Measurements from ENCODE around the gene ATP6V1A.

Gene ATP6V1A

DNA sequence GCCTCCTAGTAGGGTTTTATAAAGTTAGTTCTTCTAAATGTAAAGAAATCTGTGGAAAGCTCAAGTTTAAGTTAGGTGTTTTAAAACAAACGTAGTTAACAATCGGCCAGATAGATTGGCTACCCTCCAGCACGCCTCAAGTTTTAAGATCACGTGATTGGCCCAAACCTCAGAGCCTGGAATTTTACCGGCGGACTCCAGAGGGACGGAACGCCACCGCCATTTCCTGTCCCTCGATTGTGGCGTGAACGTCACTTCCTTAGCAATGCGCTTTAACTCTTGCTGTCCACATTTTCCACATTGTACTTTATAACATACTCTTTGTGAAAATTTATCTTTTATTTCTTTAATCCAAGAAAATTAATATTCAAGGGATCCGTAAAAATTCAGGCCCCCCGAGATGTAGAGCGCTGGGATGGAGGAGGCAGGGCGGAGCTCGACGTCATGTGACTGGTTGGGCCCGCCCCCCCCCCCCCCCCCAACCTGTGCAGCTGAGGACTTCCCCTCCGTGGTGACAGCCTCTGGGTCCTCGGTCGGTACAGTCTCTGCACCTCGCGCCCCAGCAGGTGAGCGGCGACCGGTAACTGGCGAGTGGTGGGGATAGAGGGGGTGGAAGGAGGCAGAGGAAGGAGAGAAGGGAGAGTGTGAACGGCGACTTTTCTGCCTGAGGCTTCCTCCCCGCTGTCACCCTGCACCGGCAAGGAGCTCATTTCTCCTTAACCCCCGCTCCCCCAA, at the start of gene ATP6V1A:
ATP6V1A (plus strand) TSS at position 488 of the 735 bp plus-strand sequence. CDS start 31,719 bp downstream, outside the sequence.
- DNase-seq (ENCODE audit: low read depth in 2 of 2): peak; percentile 71 to 78

DNA sequence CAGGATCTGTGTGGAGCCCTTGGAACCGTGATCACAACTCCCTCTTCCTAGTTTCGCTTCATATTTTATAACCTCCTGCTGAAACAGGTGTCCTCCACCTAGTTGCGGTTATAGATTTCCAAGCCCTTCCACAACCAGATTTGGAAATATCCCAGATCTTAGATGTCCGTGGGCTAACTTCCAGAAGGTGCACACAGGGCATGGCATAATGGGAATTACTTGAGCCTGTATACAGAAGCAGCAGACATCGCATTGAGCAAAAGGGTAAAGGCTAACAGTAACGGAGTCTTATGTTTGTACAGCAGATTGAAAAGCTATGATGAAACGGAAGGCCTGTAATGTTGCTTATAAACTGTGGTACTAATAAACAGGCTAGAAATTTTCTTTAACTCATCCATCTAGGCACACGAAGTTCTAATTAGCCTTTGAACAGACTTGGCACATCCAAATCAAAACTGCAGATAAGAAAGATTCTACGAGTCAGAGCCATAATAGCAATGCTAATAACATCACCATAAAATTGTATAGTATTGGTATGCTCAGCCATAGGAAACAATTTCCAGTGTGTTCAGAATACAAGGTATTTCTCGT, 49.2 kb upstream of the ATP6V1A start:
- DNase-seq (ENCODE audit: low read depth in 2 of 2): no peak

DNA sequence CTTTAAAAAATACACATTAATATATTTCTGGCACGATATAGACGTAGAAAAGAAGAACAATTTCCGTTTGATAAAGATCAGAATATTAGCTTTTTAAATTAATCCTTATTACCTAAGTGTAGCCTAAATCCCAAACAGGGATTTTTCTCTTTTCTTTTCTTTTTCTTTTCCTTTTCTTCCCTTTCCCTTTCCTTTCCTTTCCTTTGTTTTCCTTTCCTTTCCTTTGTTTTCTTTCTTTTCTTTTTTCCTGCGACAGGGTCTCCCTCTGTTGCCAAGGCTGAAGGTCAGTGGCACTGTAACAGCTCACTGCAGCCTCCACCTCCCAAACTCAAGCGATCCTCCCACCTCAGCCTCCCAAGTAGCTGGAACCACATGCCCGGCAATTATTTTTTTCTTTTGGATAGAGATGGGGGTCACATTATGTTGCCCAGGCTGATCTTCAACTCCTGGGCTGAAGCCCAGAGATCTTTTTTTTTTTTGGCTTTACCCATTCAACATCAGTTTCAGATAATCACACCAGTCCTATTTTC, 48.6 kb upstream of the ATP6V1A start:
- DNase-seq (ENCODE audit: low read depth in 2 of 2): no peak

DNA sequence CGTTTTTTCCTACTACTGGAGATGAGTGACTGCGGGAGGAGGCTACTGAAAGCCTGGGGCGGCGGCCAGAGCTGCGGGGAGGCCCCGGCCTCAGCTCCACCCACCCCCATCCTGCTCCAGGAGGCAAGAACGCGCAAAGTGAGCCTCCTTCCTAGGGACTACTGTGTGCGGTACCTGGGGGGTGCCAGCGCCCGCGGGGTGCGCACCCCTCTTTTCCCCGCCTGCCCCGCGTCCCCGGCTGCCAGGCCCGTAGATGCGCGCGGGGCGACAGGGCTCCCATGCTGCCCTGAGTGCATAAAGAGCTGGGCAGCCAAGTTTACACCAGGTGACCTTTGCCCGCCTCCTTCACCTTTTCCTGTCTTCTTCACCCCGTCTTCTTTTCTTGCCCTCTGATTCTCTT, 47.9 kb upstream of the ATP6V1A start:
- DNase-seq (ENCODE audit: low read depth in 2 of 2): no peak

DNA sequence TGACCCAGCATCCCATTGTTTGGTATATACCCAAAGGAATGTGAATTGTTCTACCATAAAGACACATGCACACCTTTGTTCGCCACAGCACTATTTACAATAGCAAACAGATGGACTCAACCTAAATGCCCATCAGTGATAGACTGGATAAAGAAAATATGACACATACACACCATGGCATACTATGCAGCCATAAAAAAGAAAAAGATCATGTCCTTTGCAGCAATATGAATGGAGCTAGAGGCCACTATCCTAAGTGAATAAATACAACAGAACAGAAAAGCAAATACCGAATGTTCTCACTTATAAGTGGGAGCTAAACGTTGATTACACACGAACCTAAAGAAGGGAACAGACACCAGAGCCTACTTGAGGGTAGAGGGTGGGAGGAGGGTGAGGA, 39.0 kb upstream of the ATP6V1A start:
- DNase-seq (ENCODE audit: low read depth in 2 of 2): no peak

DNA sequence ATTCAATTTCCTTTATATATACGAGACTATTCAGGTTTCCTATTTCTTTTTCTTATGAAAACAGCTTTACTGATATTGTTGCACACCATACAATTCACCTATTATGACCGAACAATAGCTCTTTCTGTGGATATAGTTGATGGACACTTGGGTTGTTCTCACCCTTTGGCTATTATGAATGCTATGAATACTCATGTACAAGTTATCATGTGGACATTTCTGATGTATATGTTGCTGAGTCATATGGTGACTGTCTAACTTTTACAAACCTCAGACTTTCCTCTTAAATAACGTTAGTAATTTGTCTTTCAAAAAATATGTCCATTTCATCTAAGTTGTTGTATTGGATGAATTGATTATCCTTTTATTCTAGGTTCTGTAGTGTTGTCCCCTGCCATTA, 34.7 kb upstream of the ATP6V1A start:
- DNase-seq (ENCODE audit: low read depth in 2 of 2): no peak

DNA sequence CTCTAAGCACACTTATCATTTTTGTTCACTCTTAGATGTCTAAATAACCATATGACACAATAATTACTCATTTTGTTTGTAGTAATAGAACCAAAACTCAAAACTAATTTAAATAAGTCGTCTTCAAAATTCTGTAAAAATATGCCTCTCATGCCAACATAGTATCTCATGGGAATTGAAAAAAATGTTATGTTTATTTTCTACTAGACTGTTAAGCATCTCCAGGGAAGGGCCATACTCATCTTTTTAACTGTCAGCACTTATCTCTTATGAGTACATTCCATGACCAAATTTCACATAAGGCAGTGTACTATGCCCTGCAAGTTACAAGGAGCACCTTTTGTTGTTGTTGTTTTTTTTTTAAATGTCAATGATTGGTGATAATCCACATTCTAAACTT, 32.1 kb upstream of the ATP6V1A start:
- no peak for DNase-seq (ENCODE audit: low read depth in 2 of 2)

DNA sequence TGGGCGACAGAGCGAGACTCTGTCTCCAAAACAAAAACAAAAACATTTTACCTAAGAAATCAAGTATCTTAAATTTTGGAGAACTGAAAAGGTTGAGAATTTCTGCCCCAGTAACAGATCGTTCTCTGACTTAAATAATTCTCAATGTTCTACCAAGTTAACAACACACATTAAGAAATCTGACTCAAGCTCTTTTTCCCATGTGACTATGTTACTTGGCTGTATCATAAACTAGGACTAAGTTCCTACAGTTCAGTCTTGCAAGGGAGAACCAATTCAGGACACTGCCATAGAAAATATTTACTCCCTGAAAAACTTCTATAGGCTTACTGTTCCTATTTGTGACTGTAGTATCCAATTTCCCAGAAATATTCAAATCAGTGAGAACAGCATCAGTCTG, 29.5 kb upstream of the ATP6V1A start:
- DNase-seq (ENCODE audit: low read depth in 2 of 2): no peak

DNA sequence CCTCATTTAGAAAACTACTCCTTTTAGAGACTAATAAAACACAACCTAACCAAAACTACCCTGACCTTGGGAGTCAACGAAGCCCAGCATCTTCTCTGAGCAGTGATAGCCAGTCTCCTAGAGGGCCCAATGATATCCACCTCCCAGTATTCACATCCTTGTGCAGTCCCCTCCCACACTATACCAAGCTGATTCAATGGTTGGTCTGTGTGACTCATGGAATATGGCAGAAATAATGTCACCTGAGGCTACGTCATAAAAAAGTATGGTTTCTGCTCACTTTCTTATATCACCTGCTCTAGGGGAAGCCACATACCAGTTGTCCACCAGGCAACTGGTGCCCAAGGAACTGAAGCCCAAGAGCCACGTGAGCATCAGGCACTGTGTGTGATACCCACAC, 29.0 kb upstream of the ATP6V1A start:
- no peak for DNase-seq (ENCODE audit: low read depth in 2 of 2)

DNA sequence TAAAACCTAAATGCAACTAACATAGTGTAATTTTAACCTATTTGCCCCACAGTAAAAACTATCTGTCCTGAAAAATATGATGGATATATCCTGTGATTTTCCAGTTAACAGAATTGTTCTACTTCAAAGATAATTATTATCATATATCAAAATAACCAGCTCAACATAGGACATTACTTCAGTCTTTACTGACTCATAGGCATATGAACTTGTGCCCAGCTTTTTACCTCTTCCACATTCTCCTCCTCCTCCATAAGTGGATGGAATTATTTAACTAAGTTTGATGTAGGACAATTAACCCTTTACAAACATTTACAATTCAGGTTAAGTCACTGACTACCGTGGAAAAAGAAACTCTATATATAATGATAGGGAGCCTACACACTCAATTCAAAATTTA, 27.5 kb upstream of the ATP6V1A start:
- DNase-seq (ENCODE audit: low read depth in 2 of 2): no peak

DNA sequence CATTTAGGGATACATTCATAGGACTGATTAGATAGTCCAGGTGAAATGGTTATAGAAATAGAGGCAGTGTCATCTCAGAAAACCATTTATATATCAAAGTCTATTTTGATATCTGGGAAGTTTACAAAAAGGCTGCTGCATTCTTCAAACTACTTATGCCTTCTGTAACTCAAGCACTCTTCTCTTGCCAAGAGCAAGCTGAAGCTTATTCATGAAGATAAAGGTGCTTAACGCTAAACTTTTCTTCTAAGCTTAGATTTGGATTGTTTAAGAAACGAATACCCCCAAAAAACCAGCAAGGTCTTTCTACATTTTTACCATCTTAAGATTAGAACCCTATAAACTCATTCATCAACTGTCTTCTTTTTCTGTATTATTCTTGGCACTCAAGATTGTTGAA, 27.1 kb upstream of the ATP6V1A start:
- DNase-seq (ENCODE audit: low read depth in 2 of 2): no peak

DNA sequence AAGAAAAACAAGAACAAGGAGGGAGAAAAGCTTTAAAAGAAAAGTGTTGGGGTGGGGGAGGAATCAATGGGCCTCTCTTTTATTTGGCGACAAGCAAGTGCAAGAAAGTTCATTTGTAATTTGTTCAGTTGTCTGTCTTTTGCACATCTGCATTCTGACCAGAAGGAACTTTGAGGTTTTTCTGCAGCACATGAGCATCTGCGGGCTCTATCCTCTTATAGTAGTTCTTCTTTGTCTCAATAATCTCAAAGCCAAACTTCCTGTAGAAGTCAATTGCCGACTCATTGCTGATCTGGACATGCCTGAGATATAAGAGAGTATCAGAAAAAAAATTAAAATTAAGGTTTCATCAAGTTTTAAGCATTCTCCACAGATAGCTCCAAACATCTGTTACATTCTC, 25.2 kb upstream of the ATP6V1A start:
- no peak for DNase-seq (ENCODE audit: low read depth in 2 of 2)

DNA sequence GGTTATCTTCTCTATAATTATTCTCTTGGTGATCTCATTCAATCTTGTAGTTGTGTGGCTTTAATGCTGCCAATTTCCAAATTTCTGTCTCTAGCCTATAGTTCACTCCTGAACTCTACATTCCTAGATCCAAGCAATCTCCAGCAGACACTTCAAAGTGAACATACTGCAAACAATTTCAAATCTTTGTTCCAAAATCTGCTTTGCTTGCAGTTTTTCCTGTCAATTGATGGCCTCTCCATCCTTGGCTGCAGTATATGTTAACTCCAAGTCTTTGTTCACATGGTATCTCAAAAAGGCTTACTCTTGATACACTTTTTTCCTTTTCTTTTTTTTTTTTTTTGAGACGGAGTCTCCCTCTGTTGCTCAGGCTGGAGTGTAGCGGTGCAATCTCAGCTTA, 18.2 kb upstream of the ATP6V1A start:
- no peak for DNase-seq (ENCODE audit: low read depth in 2 of 2)

DNA sequence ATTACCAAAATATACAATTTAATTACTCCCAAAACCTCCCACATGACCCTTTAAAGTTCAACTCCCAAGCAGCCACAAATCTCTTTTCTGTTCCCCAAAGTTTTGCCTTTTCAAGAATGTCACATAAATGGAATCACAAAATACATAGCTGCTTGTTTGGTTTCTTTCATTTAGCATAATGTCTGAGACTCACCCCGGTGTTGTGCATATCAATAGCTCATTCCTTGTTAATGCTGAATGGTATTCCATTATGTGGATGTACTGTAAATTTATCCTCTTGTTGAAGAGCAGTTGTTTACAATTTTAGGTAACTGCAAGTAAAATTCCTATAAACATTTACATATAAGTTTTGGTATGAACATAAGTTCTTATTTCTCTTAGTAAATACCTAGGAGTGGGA, 16.3 kb upstream of the ATP6V1A start:
- no peak for DNase-seq (ENCODE audit: low read depth in 2 of 2)

DNA sequence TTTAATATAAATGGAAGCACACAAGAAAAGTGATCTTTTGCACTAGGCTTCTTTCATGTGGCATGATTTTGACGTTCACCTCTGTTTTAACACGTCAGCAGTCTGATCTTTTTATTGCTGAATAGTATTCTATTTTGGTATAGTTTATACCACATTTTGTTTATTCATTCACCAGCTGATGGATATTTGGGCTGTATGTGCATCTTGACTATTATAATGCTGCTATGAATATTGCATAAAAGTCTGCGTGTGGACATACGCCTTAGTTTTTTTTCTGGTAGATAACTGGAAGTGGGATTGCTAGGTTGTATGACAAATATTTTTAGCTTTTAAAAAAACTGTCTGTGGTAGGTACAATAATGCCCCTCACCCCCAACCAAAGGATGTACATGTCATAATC, 15.1 kb upstream of the ATP6V1A start:
- DNase-seq (ENCODE audit: low read depth in 2 of 2): no peak

DNA sequence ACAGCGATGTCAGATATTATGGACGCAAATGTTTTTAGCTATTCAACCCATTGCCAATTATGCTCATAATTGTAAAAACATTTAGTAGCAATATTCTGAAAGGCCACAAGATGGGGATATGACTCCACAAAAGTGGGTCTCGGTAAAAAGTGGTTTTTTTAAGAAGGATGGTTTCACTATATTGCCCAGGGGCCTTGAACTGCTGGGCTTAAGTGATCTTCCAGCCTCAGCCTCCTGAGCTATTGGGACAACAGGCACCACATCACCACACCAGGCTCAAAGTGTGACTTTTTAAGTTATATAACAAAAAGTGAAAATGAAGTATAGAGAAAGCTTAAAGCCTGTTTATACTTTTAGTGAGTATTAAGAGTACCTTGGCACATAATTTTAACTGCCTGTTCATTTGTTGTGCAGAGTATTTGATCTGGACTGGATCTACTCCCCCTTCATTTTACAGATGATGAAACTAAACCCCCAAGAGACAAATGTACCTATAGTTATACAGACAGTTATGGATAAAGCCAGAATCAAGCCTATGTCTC, 10.2 kb upstream of the ATP6V1A start:
- no peak for DNase-seq (ENCODE audit: low read depth in 2 of 2)

DNA sequence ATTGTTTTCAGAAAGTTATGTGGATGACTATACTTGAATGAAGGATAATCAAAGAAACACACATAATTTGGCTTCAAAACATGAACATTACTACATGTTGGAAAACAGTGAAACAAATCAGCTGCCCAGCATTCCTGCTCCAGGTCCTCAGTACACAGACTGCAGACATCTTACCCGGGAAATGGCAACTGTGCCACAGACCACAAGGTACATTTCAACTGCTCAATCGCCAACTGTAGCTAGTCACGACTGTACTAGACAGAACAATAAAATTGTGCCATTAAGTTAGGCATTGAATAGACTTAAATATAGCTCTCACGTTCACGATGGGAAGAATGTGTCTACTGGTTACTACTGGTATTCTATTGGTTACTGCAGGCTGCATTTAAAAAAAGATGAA, 5.7 kb upstream of the ATP6V1A start:
- no peak for DNase-seq (ENCODE audit: low read depth in 2 of 2)

DNA sequence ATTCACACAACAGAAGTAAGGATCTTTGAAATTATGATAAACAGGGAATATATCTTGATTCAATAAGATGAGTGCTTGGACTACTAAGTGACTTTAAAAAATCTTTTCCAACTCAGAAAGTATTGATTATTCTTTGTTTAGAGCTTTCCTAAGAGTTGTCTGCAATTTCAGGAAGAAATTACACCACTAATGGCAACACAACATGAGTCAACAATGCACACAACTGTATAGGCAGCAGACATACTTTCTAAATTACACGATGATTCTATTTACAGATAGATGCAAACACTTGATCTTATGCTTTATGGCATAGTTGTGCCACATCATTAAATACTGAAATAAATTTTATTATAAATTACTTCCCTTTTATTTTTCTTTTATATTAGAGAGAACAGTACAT, 5.2 kb upstream of the ATP6V1A start:
- DNase-seq (ENCODE audit: low read depth in 2 of 2): no peak

DNA sequence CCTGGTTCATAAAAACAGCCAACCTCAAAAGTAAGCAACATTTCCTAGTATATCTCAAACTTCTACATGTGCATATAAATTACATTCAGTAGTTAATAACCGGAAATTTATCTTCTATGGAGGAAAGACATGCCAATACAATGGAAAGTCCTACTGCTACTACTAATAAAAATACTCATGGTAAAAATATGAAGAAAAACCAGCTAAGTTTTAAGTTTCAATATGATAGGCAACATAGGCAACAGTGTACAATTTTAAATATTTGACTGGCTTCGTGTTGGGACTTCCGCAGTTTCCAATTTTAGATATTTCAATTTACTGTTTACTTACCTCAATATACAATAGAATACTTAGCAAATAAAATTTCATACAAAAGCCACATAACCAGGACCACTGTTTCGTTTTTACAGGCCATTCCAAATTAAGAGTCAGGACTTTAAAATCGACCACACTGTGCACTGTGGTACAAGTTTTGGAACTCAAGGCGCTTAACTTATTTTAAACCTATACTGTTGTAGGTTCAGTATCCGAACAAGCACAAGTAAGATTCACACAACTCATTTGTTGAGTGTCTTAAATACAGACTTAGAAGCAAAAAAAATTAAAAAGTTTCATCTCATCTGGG, 3.7 kb upstream of the ATP6V1A start:
- no peak for DNase-seq (ENCODE audit: low read depth in 2 of 2)

DNA sequence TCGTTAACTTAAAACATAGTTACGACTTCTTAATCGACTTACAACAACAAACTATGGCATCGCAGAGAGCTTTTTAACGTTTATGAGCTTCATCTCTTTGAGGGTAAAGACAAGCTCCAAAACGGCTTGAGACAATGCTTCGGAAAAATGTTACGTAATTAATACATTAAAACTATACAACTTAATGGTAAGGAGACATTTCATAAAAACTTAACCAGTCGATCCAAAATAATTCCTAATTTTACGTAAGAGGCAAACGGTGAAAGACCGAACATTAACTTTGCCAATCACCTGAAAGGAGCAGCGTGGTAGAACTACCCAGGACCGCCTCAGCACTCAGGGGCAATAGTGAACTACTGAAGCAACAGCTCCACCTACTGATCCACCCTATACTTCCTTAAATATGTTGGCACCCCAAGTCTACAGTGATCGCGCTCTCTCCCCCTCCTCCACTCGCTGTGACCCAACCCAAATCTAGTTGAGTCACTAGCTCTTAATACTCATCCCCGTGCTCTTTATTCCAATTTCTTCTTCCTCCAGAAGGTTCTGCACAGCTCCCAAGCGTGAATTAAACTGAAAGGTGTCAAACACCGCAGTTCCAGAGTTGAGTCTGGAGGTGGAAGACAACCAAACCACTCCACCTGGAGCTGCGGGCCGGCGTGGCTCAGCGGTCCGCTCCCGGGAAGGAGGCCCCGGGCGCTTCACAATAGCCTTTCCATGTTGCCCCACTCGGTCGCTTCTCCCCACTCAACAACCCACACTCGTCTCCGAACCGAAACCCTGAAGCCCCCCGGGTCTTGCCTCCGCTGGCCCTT, 1.7 kb upstream of the ATP6V1A start:
- DNase-seq (ENCODE audit: low read depth in 2 of 2): peak; percentile 50 to 57

DNA sequence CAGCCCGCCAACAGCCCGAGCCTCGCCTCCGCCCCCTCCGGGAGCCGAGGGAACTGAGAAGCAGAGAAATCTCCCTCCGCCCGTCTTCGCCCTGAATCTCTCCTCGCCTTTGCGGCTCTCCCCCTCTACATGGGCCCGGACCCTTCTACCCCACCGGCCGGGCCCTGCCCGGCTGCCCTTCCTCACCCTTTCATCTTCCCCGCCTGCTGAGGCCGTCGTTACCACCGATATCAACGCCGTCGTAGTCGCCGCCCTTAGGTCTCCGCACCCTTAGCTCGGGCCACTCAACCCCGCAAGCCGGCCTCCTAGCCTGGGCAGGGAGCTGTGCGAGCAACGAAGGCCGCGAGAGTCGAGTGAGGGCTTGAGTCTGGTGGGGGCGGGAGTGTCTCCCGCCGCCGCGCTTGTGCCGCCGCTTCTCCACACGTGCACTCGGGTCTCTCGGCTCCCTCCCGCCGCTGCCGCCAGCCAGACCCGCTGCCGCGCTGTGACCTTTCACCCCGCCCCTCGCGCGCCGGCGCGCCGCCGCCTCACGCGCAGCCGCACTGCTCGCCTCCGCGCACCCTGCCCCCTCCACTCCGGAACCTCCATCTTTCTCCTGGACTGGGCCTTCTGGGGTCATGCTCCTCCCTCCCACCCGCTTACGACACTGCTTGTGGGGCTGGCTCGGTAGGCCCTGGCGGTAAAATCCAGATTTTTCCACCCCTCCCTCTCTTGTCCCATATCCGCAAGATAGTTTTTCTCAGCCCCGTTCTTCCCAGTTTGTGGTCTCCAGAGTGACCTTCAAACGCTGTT, 883 bp upstream of the ATP6V1A start, which contains the start of gene NAA50:
NAA50 (minus strand) TSS at position 494 of the 792 bp plus-strand sequence; CDS start at position 194, 300 bp downstream.
- peak; percentile 92 for DNase-seq (ENCODE audit: low read depth in 2 of 2)
